SK-N-SH (cell line): ENCODE results near the gene SRSF5.

Source experiments
- EP300 ChIP-seq, 2 experiments: IDR thresholded peaks; 2 replicates each; pipeline versions ENCODE4 v1.4.0 to v1.6.1; 2012; ENCODE audit warnings: borderline replicate concordance in 1 of 2, low read depth in 1 of 2, low read length in 1 of 2
- FOSL2 ChIP-seq: IDR thresholded peaks from 2 replicates; pipeline ENCODE4 v1.4.0; 2012; ENCODE audit warnings: low read depth, mild to moderate bottlenecking, moderate library complexity, borderline replicate concordance
- RAD21 ChIP-seq: IDR thresholded peaks from 2 replicates; pipeline ENCODE4 v1.6.1; 2012; ENCODE audit warnings: mild to moderate bottlenecking, low read length
- TF ChIP-seq, protein P1 (sequence below): fragments of 200-600 bp; sonication (generic); IDR thresholded peaks from 2 replicates; pipeline ENCODE4 v1.6.1; 2017; ENCODE audit warnings: antibody characterized with exemption, mild to moderate bottlenecking, moderate library complexity
- TF ChIP-seq, protein P2 (sequence below): IDR thresholded peaks from 2 replicates; pipeline ENCODE4 v1.4.0; 2012; ENCODE audit warnings: low read depth, borderline replicate concordance
- TF ChIP-seq, protein P3 (sequence below): IDR thresholded peaks from 2 replicates; pipeline ENCODE4 v1.6.1; 2012; ENCODE audit warnings: mild to moderate bottlenecking, low read depth, low read length, moderate library complexity

DNA sequence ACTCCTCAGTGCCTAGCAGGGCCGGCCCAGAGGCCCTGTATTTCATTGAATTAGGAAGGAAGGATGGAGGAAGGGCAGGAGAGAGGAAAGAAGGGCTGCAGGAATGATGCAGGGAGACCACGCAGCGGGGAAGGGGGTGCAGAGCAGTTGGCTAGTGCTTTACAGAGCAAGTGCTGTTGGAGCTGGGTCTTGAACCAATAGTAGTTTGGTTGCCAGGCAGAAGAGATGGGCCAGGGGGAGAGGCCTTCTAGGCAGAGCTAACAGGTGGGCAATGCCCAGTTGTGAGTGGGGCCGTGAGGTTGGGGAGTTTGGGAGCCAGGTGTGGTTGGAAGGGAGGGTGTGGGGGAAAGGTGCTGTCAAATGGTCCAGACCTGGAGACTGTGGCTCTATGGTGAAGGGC lies 39.1 kb upstream of the SRSF5 start:
- TF ChIP-seq RAD21 (no peak), FOSL2 (no peak), EP300 (IDR thresholded peaks at IDR 0.05; ENCODE audit: borderline replicate concordance in 1 of 2, low read depth in 1 of 2, low read length in 1 of 2) (no peak)
- TF ChIP-seq, protein P1, sequence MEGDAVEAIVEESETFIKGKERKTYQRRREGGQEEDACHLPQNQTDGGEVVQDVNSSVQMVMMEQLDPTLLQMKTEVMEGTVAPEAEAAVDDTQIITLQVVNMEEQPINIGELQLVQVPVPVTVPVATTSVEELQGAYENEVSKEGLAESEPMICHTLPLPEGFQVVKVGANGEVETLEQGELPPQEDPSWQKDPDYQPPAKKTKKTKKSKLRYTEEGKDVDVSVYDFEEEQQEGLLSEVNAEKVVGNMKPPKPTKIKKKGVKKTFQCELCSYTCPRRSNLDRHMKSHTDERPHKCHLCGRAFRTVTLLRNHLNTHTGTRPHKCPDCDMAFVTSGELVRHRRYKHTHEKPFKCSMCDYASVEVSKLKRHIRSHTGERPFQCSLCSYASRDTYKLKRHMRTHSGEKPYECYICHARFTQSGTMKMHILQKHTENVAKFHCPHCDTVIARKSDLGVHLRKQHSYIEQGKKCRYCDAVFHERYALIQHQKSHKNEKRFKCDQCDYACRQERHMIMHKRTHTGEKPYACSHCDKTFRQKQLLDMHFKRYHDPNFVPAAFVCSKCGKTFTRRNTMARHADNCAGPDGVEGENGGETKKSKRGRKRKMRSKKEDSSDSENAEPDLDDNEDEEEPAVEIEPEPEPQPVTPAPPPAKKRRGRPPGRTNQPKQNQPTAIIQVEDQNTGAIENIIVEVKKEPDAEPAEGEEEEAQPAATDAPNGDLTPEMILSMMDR: no peak
- TF ChIP-seq, protein P2, sequence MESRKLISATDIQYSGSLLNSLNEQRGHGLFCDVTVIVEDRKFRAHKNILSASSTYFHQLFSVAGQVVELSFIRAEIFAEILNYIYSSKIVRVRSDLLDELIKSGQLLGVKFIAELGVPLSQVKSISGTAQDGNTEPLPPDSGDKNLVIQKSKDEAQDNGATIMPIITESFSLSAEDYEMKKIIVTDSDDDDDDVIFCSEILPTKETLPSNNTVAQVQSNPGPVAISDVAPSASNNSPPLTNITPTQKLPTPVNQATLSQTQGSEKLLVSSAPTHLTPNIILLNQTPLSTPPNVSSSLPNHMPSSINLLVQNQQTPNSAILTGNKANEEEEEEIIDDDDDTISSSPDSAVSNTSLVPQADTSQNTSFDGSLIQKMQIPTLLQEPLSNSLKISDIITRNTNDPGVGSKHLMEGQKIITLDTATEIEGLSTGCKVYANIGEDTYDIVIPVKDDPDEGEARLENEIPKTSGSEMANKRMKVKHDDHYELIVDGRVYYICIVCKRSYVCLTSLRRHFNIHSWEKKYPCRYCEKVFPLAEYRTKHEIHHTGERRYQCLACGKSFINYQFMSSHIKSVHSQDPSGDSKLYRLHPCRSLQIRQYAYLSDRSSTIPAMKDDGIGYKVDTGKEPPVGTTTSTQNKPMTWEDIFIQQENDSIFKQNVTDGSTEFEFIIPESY: no peak
- TF ChIP-seq, protein P3, sequence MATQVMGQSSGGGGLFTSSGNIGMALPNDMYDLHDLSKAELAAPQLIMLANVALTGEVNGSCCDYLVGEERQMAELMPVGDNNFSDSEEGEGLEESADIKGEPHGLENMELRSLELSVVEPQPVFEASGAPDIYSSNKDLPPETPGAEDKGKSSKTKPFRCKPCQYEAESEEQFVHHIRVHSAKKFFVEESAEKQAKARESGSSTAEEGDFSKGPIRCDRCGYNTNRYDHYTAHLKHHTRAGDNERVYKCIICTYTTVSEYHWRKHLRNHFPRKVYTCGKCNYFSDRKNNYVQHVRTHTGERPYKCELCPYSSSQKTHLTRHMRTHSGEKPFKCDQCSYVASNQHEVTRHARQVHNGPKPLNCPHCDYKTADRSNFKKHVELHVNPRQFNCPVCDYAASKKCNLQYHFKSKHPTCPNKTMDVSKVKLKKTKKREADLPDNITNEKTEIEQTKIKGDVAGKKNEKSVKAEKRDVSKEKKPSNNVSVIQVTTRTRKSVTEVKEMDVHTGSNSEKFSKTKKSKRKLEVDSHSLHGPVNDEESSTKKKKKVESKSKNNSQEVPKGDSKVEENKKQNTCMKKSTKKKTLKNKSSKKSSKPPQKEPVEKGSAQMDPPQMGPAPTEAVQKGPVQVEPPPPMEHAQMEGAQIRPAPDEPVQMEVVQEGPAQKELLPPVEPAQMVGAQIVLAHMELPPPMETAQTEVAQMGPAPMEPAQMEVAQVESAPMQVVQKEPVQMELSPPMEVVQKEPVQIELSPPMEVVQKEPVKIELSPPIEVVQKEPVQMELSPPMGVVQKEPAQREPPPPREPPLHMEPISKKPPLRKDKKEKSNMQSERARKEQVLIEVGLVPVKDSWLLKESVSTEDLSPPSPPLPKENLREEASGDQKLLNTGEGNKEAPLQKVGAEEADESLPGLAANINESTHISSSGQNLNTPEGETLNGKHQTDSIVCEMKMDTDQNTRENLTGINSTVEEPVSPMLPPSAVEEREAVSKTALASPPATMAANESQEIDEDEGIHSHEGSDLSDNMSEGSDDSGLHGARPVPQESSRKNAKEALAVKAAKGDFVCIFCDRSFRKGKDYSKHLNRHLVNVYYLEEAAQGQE: no peak
